C1 segment of cervical spinal cord (tissue), 14 donors: ENCODE measurements around the gene RAB31.
"Not testable (repeated sequence)": the region's sequence is repeated elsewhere in the genome, so short reads cannot be mapped to it uniquely, and the experiment has no call there.

Source experiments
- DNase-seq, 14 donors: peaks; one replicate each; lab custom pipeline; 2025; lab: John Stamatoyannopoulos, UW

The RAB31 gene

GRCh38 chr18:9708057-9708433 lies at the start of gene RAB31:
RAB31 (plus strand) TSS chr18:9708301; CDS start chr18:9708406, 105 bp downstream.
- peak in 11 of 14 donors; percentile 16 to 87 (median 68) for DNase-seq

- no peak for DNase-seq
These were observed 48.4 kb upstream of the RAB31 start for GRCh38 chr18:9659499-9660375.

- DNase-seq: no peak
These were observed 46.5 kb upstream of the RAB31 start for GRCh38 chr18:9661564-9661963.

GRCh38 chr18:9663377-9663776 lies 44.7 kb upstream of the RAB31 start:
- no peak for DNase-seq

- no peak for DNase-seq
These were observed 42.8 kb upstream of the RAB31 start for GRCh38 chr18:9665314-9665713.

- DNase-seq: no peak
These were observed 41.6 kb upstream of the RAB31 start for GRCh38 chr18:9666548-9666947.

GRCh38 chr18:9669016-9669415 lies 39.1 kb upstream of the RAB31 start:
- no peak for DNase-seq

- no peak for DNase-seq
These were observed 36.9 kb upstream of the RAB31 start for GRCh38 chr18:9671214-9671613.

GRCh38 chr18:9673296-9674251 lies 34.5 kb upstream of the RAB31 start:
- peak in 2 of 14 donors; percentile 2 to 4 for DNase-seq

GRCh38 chr18:9678216-9678615 lies 29.9 kb upstream of the RAB31 start:
- DNase-seq: not testable (repeated sequence)

GRCh38 chr18:9679125-9679524 lies 29.0 kb upstream of the RAB31 start:
- no peak for DNase-seq

- DNase-seq: no peak
These were observed 26.9 kb upstream of the RAB31 start for GRCh38 chr18:9681217-9681616.

- no peak for DNase-seq
These were observed 25.5 kb upstream of the RAB31 start for GRCh38 chr18:9682572-9682971.

- peak in 4 of 14 donors; percentile 5 to 28 (median 14) for DNase-seq
These were observed 24.4 kb upstream of the RAB31 start for GRCh38 chr18:9683418-9684396.

GRCh38 chr18:9684881-9685614 lies 23.1 kb upstream of the RAB31 start:
- DNase-seq: peak in 1 of 14 donors; percentile 50

- no peak for DNase-seq
These were observed 22.5 kb upstream of the RAB31 start for GRCh38 chr18:9685615-9685890.

- no peak for DNase-seq
These were observed 19.9 kb upstream of the RAB31 start for GRCh38 chr18:9688036-9688741.

- no peak for DNase-seq
These were observed 18.8 kb upstream of the RAB31 start for GRCh38 chr18:9689253-9689652.

GRCh38 chr18:9690418-9691188 lies 17.5 kb upstream of the RAB31 start:
- no peak for DNase-seq
